GM12892 (cell line): ENCODE measurements around the gene HIGD1A.

Experiments used
- POLR2AphosphoS5 ChIP-seq: IDR thresholded peaks from 2 replicates; pipeline ENCODE4 v1.6.1; 2011; ENCODE audit warnings: low read depth, low read length, control low read depth
- TAF1 ChIP-seq: IDR thresholded peaks from 2 replicates; pipeline ENCODE4 v1.6.1; 2011; ENCODE audit warnings: low read depth, mild to moderate bottlenecking, control low read depth, low read length, borderline replicate concordance

DNA sequence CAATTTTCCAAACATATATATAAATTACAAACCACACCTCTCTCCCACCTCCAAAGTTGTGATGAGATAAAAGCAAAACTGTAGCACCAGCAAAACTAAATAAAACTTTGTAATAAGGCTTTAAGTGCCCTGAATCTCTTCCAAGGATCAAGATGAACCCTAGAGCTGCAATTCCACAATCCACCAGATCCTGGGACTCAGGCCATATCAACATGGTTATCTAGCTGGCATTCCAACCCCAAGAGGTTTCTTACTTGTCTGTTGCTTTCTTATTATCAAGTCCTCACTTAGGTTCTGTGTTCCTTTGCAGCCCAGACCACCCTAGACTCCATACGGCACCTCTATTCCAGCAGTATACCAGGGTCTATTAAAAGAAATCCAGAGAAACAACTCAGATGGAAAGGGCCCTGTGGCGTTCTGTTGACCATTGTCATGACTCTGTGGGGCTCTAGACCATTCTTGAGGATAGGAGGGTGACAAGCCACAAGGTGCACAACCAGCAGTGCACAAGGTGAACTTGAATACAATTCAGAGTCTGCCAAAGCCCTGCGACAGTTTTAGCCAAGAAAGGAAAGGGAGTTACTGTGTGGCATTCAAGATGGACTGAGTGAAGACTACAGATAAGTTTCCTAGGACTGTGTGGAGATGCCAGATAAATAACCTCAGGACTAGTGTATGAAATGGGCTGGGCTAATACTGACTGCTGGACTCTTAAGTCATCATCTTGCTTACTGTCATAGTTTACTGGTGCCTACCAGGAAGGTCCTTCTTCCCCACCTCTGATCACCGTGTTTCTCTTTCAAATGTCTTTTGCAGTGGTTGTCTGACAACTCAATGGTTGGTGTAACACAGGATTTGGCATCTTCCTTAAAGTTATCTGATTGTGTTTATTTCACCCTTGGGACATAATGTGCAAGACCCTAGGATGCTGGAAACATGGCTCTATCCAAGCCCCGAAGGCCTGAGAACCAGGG, 32.1 kb upstream of the HIGD1A start:
- TF ChIP-seq POLR2AphosphoS5 (no peak), TAF1 (no peak)
